HT1080 (cell line): ENCODE data around the gene ATP9B. TPM values are rescaled to one million over a fixed set of nuclear protein-coding genes. Genes with fewer than 3 reads are reported as not detected.
"Not testable (repeated sequence)": the region's sequence is repeated elsewhere in the genome, so short reads cannot be mapped to it uniquely, and the experiment has no call there.

ENCODE experiments used
- DNase-seq: peaks from one replicate; pipeline ENCODE4 v3.0.0-alpha.2; 2015; ENCODE audit warnings: low read depth
- total RNA-seq: library from RNA; depleted of rRNA; stranded (reverse); fragments of >200 nt; shearing (Covaris generic); gene quantifications from 2 replicates; pipeline ENCODE4 v1.2.3, GENCODE V29; 2014

ATP9B gene
- total RNA-seq, 1 experiment from 2014 or later, result 9.9 TPM

- DNase-seq, result no peak
These were observed 1.3 kb downstream of the ATP9B start for GRCh38 chr18:79070486-79070885.

GRCh38 chr18:79071037-79071436 is 1.8 kb downstream of the ATP9B start:
- no peak for DNase-seq

GRCh38 chr18:79071503-79072210 is 2.5 kb downstream of the ATP9B start:
- DNase-seq, result no peak

GRCh38 chr18:79072655-79073054 is 3.5 kb downstream of the ATP9B start:
- not testable (repeated sequence) for DNase-seq

GRCh38 chr18:79077181-79077580 is 8.0 kb downstream of the ATP9B start:
- DNase-seq, result no peak

- not testable (repeated sequence) for DNase-seq
These were observed 9.6 kb downstream of the ATP9B start for GRCh38 chr18:79078791-79079190.

- peak; percentile 25 for DNase-seq
These were observed 23.7 kb downstream of the ATP9B start for GRCh38 chr18:79092874-79093273.

- no peak for DNase-seq
These were observed 24.8 kb downstream of the ATP9B start for GRCh38 chr18:79093986-79094385.

- no peak for DNase-seq
These were observed 26.0 kb downstream of the ATP9B start for GRCh38 chr18:79095216-79095615.

- DNase-seq, result no peak
These were observed 31.8 kb downstream of the ATP9B start for GRCh38 chr18:79100944-79101343.

- no peak for DNase-seq
These were observed 33.7 kb downstream of the ATP9B start for GRCh38 chr18:79102886-79103285.

GRCh38 chr18:79104137-79104536 is 34.9 kb downstream of the ATP9B start:
- DNase-seq, result no peak

GRCh38 chr18:79105455-79105854 is 36.3 kb downstream of the ATP9B start:
- no peak for DNase-seq

- DNase-seq, result no peak
These were observed 36.9 kb downstream of the ATP9B start for GRCh38 chr18:79106084-79106483.

- DNase-seq, result no peak
These were observed 38.7 kb downstream of the ATP9B start for GRCh38 chr18:79107886-79108285.

- DNase-seq, result no peak
These were observed 39.5 kb downstream of the ATP9B start for GRCh38 chr18:79108549-79109215.

- DNase-seq, result no peak
These were observed 42.3 kb downstream of the ATP9B start for GRCh38 chr18:79111483-79111882.

- no peak for DNase-seq
These were observed 48.2 kb downstream of the ATP9B start for GRCh38 chr18:79117385-79117784.

GRCh38 chr18:79117788-79118187 is 48.6 kb downstream of the ATP9B start:
- no peak for DNase-seq

GRCh38 chr18:79118797-79119196 is 49.6 kb downstream of the ATP9B start:
- no peak for DNase-seq

- no peak for DNase-seq
These were observed 52.7 kb downstream of the ATP9B start for GRCh38 chr18:79121746-79122474.

GRCh38 chr18:79123948-79124347 is 54.8 kb downstream of the ATP9B start:
- peak; percentile 8 for DNase-seq
